Measurements from ENCODE around the gene PJA2.

DNA sequence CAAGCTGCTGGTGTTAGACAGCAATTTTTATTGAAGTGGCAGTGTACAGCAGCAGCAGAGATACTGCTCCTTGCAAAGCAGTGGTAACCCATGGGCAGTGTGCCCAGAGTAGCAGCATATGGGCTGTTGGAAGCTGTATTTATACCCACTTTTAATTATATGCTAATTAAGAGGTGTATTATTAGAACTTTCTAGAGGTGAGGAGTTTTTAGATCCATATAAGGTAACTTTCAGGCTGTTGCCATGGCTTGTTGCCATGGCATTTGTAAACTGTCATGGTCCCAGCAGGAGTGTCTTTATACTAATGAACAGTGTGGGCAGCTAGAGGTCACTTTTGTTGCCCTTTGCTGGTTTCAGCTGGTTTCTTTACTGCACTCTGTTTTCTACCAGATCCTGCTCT is 3.7 kb upstream of the PJA2 start:
- TF ChIP-seq, protein P1, sequence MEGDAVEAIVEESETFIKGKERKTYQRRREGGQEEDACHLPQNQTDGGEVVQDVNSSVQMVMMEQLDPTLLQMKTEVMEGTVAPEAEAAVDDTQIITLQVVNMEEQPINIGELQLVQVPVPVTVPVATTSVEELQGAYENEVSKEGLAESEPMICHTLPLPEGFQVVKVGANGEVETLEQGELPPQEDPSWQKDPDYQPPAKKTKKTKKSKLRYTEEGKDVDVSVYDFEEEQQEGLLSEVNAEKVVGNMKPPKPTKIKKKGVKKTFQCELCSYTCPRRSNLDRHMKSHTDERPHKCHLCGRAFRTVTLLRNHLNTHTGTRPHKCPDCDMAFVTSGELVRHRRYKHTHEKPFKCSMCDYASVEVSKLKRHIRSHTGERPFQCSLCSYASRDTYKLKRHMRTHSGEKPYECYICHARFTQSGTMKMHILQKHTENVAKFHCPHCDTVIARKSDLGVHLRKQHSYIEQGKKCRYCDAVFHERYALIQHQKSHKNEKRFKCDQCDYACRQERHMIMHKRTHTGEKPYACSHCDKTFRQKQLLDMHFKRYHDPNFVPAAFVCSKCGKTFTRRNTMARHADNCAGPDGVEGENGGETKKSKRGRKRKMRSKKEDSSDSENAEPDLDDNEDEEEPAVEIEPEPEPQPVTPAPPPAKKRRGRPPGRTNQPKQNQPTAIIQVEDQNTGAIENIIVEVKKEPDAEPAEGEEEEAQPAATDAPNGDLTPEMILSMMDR (IDR thresholded peaks at IDR 0.05), result no peak
- TF ChIP-seq ZFX (IDR thresholded peaks at IDR 0.05; ENCODE audit: borderline replicate concordance), result no peak
